Stomach (tissue), 9 donors: ENCODE measurements around the gene HMGCS2. TPM values are rescaled to one million over a fixed set of nuclear protein-coding genes. Genes with fewer than 3 reads are reported as not detected.

Source experiments
- DNase-seq, 2 donors: peaks; one replicate each; pipeline versions ENCODE4 v3.0.0 to v3.0.0-alpha.2; 2013 to 2019
- H3K27ac ChIP-seq, 5 donors: fragments of 200-600 bp in 4 of 5; sonication (generic) in 4 of 5; one replicate each; pipeline ENCODE4 v1.5.1; 2013 to 2019; ENCODE audit warnings: mild to moderate bottlenecking in 1 of 5, moderate library complexity in 1 of 5
- H3K27me3 ChIP-seq, 3 donors: fragments of 200-600 bp; sonication (generic); one replicate each; pipeline ENCODE4 v1.5.1; 2017 to 2019; ENCODE audit warnings: mixed run types in 1 of 3
- H3K36me3 ChIP-seq, 4 donors: fragments of 200-600 bp; sonication (generic); 1 replicate in 3 of 4; 2 replicates in 1 of 4; pipeline ENCODE4 v1.5.1; 2016 to 2019
- H3K4me1 ChIP-seq, 4 donors: fragments of 200-600 bp; sonication (generic); one replicate each; pipeline ENCODE4 v1.5.1; 2016 to 2019
- H3K4me3 ChIP-seq, 4 donors: fragments of 200-600 bp; sonication (generic) in 3 of 4; one replicate each; pipeline ENCODE4 v1.5.1; 2016 to 2019; ENCODE audit warnings: mild to moderate bottlenecking in 1 of 4
- H3K9me3 ChIP-seq, 4 donors: fragments of 200-600 bp; sonication (generic); one replicate each; pipeline ENCODE4 v1.5.1; 2016 to 2019
- CTCF ChIP-seq, 7 experiments: fragments of 450-650 bp in 4 of 7; fragments of 200-600 bp in 3 of 7; sonication (generic) in 3 of 7; IDR thresholded peaks; one replicate each; pipeline ENCODE4 v1.5.1; 2016 to 2019; ENCODE audit warnings: antibody characterized with exemption in 7 of 7, control low read depth in 2 of 7, mild to moderate bottlenecking in 1 of 7
- EP300 ChIP-seq: sonication (generic); formaldehyde crosslinking; IDR thresholded peaks from one replicate; pipeline ENCODE4 v1.6.1; 2017; ENCODE audit warnings: antibody characterized with exemption
- POLR2A ChIP-seq, 4 donors: fragments of 450-650 bp; IDR thresholded peaks; one replicate each; pipeline ENCODE4 v1.6.1; 2016; ENCODE audit warnings: antibody characterized with exemption in 4 of 4, control low read depth in 2 of 4, mild to moderate bottlenecking in 1 of 4, moderate library complexity in 1 of 4
- POLR2AphosphoS5 ChIP-seq, 3 donors: sonication (generic); formaldehyde crosslinking; IDR thresholded peaks; one replicate each; pipeline ENCODE4 v1.6.1; 2016; ENCODE audit warnings: antibody characterized with exemption in 3 of 3
- WGBS, 5 donors: extraction: QIAGEN DNeasy Blood & Tissue Kit in 3 of 5; methylation state at CpG; one replicate each; pipeline versions ENCODE4 v1.1.5 to v1.1.7; 2013 to 2018; 5-methylcytosine and 5-hydroxymethylcytosine counted together
- intact Hi-C: fragments of 100-400 bp; cut with DNase I; formaldehyde crosslinking; loops from one replicate; pipeline ENCODE4 v1.15.1; 2023; ENCODE audit warnings: low total_unique reads
- polyA plus RNA-seq, 3 donors: library from polyadenylated mRNA; stranded (reverse); fragments of 200-250 nt; gene quantifications; one replicate each; pipeline ENCODE4 v1.2.3, GENCODE V29; 2013
- total RNA-seq, 5 donors: library from RNA; depleted of rRNA; stranded (reverse); fragments of >200 nt; gene quantifications; one replicate each; pipeline versions ENCODE4 v1.1.0 to v1.2.3, GENCODE V29; 2014 to 2016
- donor health status: healthy with polysubstance abuse.
- donor health status: Bipolar disorder and iron deficiency.
- donor health status: healthy.

Gene HMGCS2
- total and polyA plus RNA-seq, 8 donors = 2.5 to 203 (median 57.6) TPM

- H3K4me3 ChIP-seq = no peak overlapping the region
- H3K9me3 ChIP-seq = no peaks in the 10 kb centered on the region
- intact Hi-C loops = no loop called here
- DNase-seq = no peak
- no peak overlapping the region for H3K27ac ChIP-seq
- no peaks in the 10 kb centered on the region for H3K27me3 ChIP-seq
- WGBS, 5 donors = 83 to 93% (median 87%) methylated on average over 6 of the region's 6 CpGs
- TF ChIP-seq POLR2AphosphoS5 (IDR thresholded peaks at IDR 0.05) = no peak
- no peak for TF ChIP-seq EP300
- no peak for TF ChIP-seq POLR2A (IDR thresholded peaks at IDR 0.05)
- TF ChIP-seq CTCF (IDR thresholded peaks at IDR 0.05) = no peak
- H3K36me3 ChIP-seq = peaks cover 0 to 83% (median 49%) of the 10 kb centered on the region in 4 donors
- peaks cover 6 to 16% (median 12%) of the 10 kb centered on the region in 4 donors for H3K4me1 ChIP-seq
Observed at GRCh38 chr1:119731741-119732430, 36.8 kb downstream of the HMGCS2 start.

GRCh38 chr1:119731060-119731459 is 37.6 kb downstream of the HMGCS2 start:
- H3K36me3 ChIP-seq = peaks cover 0 to 82% (median 54%) of the 10 kb centered on the region in 4 donors
- TF ChIP-seq EP300 = no peak
- TF ChIP-seq POLR2A (IDR thresholded peaks at IDR 0.05) = no peak
- no peak for TF ChIP-seq CTCF (IDR thresholded peaks at IDR 0.05)
- TF ChIP-seq POLR2AphosphoS5 (IDR thresholded peaks at IDR 0.05) = no peak
- intact Hi-C loops = no loop called here
- H3K27ac ChIP-seq = no peak overlapping the region
- H3K27me3 ChIP-seq = no peaks in the 10 kb centered on the region
- H3K9me3 ChIP-seq = no peaks in the 10 kb centered on the region
- no peak overlapping the region for H3K4me3 ChIP-seq
- 83 to 92% (median 88%) methylated on average over 5 of the region's 5 CpGs for WGBS, 5 donors
- no peak for DNase-seq
- peaks cover 4 to 11% (median 6%) of the 10 kb centered on the region in 4 donors for H3K4me1 ChIP-seq

GRCh38 chr1:119729044-119729443 is 39.7 kb downstream of the HMGCS2 start:
- no peak overlapping the region for H3K4me3 ChIP-seq
- H3K36me3 ChIP-seq = peaks cover 0 to 77% (median 54%) of the 10 kb centered on the region in 4 donors
- H3K27ac ChIP-seq = no peak overlapping the region
- intact Hi-C loops = no loop called here
- TF ChIP-seq CTCF (IDR thresholded peaks at IDR 0.05) (no peak), POLR2A (IDR thresholded peaks at IDR 0.05) (no peak), POLR2AphosphoS5 (IDR thresholded peaks at IDR 0.05) (no peak), EP300 (no peak)
- DNase-seq = no peak
- H3K4me1 ChIP-seq = no peaks in the 10 kb centered on the region
- no peaks in the 10 kb centered on the region for H3K27me3 ChIP-seq
- H3K9me3 ChIP-seq = no peaks in the 10 kb centered on the region

GRCh38 chr1:119727991-119728390 is 40.7 kb downstream of the HMGCS2 start:
- H3K9me3 ChIP-seq = no peaks in the 10 kb centered on the region
- no peaks in the 10 kb centered on the region for H3K4me1 ChIP-seq
- DNase-seq = peak in 1 of 2 donors; percentile 23
- no peak overlapping the region for H3K27ac ChIP-seq
- 23 to 48% (median 36%) methylated on average over 1 of the region's 1 CpG for WGBS, 5 donors
- TF ChIP-seq CTCF (IDR thresholded peaks at IDR 0.05) (no peak), EP300 (no peak), POLR2AphosphoS5 (IDR thresholded peaks at IDR 0.05) (no peak), POLR2A (IDR thresholded peaks at IDR 0.05) (no peak)
- no peaks in the 10 kb centered on the region for H3K27me3 ChIP-seq
- intact Hi-C loops = no loop called here
- no peak overlapping the region for H3K4me3 ChIP-seq
- peaks cover 0 to 84% (median 59%) of the 10 kb centered on the region in 4 donors for H3K36me3 ChIP-seq
